ENCODE measurements around the gene NPR2. TPM values are rescaled to one million over a fixed set of nuclear protein-coding genes. Genes with fewer than 3 reads are reported as not detected.

NPR2 gene
- total RNA-seq, 3 donors from 2014 or later = 8.8 to 31.8 (median 12.0) TPM

- Histone ChIP-seq H3K9me3 (no peaks in the 10 kb centered on the region), H3K4me3 (no peak overlapping the region), H3K36me3 (ENCODE audit: low read depth) (no peaks in the 10 kb centered on the region), H3K4me1 (ENCODE audit: low read depth) (peaks cover 20% of the 10 kb centered on the region)
- DNase-seq = no peak
- no peak for ATAC-seq
- TF ChIP-seq CTCF (IDR thresholded peaks at IDR 0.05) = no peak
- intact Hi-C loops (cut with DNase I, micrococcal nuclease) = no loop called here
These were observed 25.3 kb downstream of the NPR2 start for GRCh38 chr9:35816708-35817107.

GRCh38 chr9:35818341-35818740 is 26.9 kb downstream of the NPR2 start:
- Histone ChIP-seq H3K36me3 (ENCODE audit: low read depth) (no peaks in the 10 kb centered on the region), H3K9me3 (no peaks in the 10 kb centered on the region), H3K4me1 (ENCODE audit: low read depth) (peaks cover 9% of the 10 kb centered on the region), H3K4me3 (no peak overlapping the region)
- DNase-seq (no peak), ATAC-seq (no peak)
- intact Hi-C loops (cut with DNase I, micrococcal nuclease) = no loop called here
- TF ChIP-seq CTCF (IDR thresholded peaks at IDR 0.05) = no peak

- H3K4me1 ChIP-seq (ENCODE audit: low read depth) = no peaks in the 10 kb centered on the region
- H3K36me3 ChIP-seq (ENCODE audit: low read depth) = no peaks in the 10 kb centered on the region
- TF ChIP-seq CTCF (IDR thresholded peaks at IDR 0.05) = no peak
- ATAC-seq (no peak), DNase-seq (no peak)
- intact Hi-C loops (cut with DNase I, micrococcal nuclease) = no loop called here
- no peaks in the 10 kb centered on the region for H3K9me3 ChIP-seq
- no peak overlapping the region for H3K4me3 ChIP-seq
These were observed 28.7 kb downstream of the NPR2 start for GRCh38 chr9:35820076-35820475.

GRCh38 chr9:35822926-35823325 is 31.5 kb downstream of the NPR2 start:
- H3K36me3 ChIP-seq (ENCODE audit: low read depth) = no peaks in the 10 kb centered on the region
- DNase-seq (no peak), ATAC-seq (no peak)
- H3K4me3 ChIP-seq = no peak overlapping the region
- H3K4me1 ChIP-seq (ENCODE audit: low read depth) = no peaks in the 10 kb centered on the region
- no peaks in the 10 kb centered on the region for H3K9me3 ChIP-seq
- no peak for TF ChIP-seq CTCF (IDR thresholded peaks at IDR 0.05)
- intact Hi-C loops (cut with DNase I, micrococcal nuclease) = no loop called here

- peak; percentile 58 for TF ChIP-seq CTCF (IDR thresholded peaks at IDR 0.05)
- peak; percentile 54 for ATAC-seq
- Histone ChIP-seq H3K4me3 (no peak overlapping the region), H3K36me3 (ENCODE audit: low read depth) (no peaks in the 10 kb centered on the region), H3K9me3 (no peaks in the 10 kb centered on the region), H3K4me1 (ENCODE audit: low read depth) (peaks cover 12% of the 10 kb centered on the region)
- intact Hi-C loops (cut with DNase I, micrococcal nuclease) = loop anchor here in 1 of 2 donors (5.0 kb wide), 1 partner anchor 56 kb away; no protein-coding TSS in a partner anchor
- DNase-seq = peak in 1 of 3 donors; percentile 66
These were observed 34.8 kb downstream of the NPR2 start for GRCh38 chr9:35826071-35826701.
